Measurements from ENCODE around the gene KDM8.

Gene KDM8

DNA sequence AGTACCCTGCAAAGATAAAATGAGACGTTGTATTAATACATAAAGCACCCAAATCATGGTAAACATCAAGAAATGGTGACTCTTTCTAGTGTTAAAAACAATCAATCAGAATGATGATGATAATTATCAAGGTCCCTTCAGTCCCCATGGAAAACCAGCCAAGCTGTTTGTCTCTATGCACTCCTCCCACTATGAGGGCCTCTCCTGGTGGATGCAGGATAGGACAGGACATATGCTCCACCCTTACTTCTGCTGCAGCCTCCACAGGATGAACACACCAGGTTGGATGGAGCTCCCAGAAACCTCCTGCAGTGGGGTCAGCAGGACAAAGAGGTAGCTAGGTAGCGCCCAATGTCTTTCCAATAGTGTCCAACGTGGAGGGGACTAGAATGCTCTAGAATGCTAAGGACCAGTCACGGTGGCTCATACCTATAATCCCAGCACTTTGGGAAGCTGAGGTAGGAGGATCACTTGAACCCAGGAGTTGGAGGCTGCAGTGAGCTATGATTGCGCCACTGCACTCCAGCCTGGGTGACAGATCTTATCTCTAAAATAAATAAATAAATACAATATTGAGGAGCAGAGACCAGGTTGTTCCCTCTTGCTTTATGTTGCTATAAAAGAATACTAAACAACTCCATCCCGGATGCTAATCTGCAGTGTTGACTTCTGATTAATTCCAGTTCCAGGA, 9.9 kb upstream of the KDM8 start:
- no CpG with 5 or more reads among the region's 6 CpGs for WGBS (ENCODE audit: extremely low coverage, insufficient coverage, low lambda C conversion rate)
- Histone ChIP-seq H3K18ac (ENCODE audit: low read length) (no peak overlapping the region), H3K4me1 (ENCODE audit: control insufficient read depth, low read depth, low read length) (peaks cover 4% of the 10 kb centered on the region), H3K27me3 (ENCODE audit: insufficient read depth, low read length, poor library complexity) (no peaks in the 10 kb centered on the region), H2BK120ac (ENCODE audit: low read depth, low read length) (no peak overlapping the region), H2BK5ac (ENCODE audit: low read length) (no peak overlapping the region), H3K4ac (ENCODE audit: low read depth, low read length) (no peak overlapping the region), H3K36me3 (ENCODE audit: control insufficient read depth, insufficient read depth, low read length) (no peaks in the 10 kb centered on the region), H3K79me2 (ENCODE audit: control insufficient read depth, insufficient read depth, low read length) (no peaks in the 10 kb centered on the region), H3K56ac (ENCODE audit: low read length) (no peak overlapping the region), H2AK5ac (ENCODE audit: low read length) (no peak overlapping the region), H4K8ac (ENCODE audit: low read depth, low read length) (no peak overlapping the region), H2BK15ac (replicated peaks; ENCODE audit: low read depth) (no peak overlapping the region), H3K27ac (ENCODE audit: low read depth, low read length) (no peak overlapping the region), H4K5ac (ENCODE audit: low read length) (no peak overlapping the region), H3K79me1 (ENCODE audit: low read length) (no peaks in the 10 kb centered on the region), H3K23ac (ENCODE audit: low read length) (no peak overlapping the region), H3K4me3 (ENCODE audit: low read length) (no peak overlapping the region), H3K9ac (ENCODE audit: low read length) (no peak overlapping the region), H3K4me2 (ENCODE audit: low read length) (no peak overlapping the region)
- peak; percentile 48 for DNase-seq

GRCh38 chr16:27195076-27195741, 8.1 kb upstream of the KDM8 start:
- Histone ChIP-seq H3K4me2 (ENCODE audit: low read length) (no peak overlapping the region), H3K23ac (ENCODE audit: low read length) (no peak overlapping the region), H3K9ac (ENCODE audit: low read length) (no peak overlapping the region), H3K79me1 (ENCODE audit: low read length) (no peaks in the 10 kb centered on the region), H3K27ac (ENCODE audit: low read depth, low read length) (no peak overlapping the region), H3K36me3 (ENCODE audit: control insufficient read depth, insufficient read depth, low read length) (no peaks in the 10 kb centered on the region), H3K18ac (ENCODE audit: low read length) (no peak overlapping the region), H2BK5ac (ENCODE audit: low read length) (no peak overlapping the region), H3K4ac (ENCODE audit: low read depth, low read length) (no peak overlapping the region), H4K5ac (ENCODE audit: low read length) (no peak overlapping the region), H3K4me1 (ENCODE audit: control insufficient read depth, low read depth, low read length) (peaks cover 4% of the 10 kb centered on the region), H2BK15ac (replicated peaks; ENCODE audit: low read depth) (no peak overlapping the region), H3K27me3 (ENCODE audit: insufficient read depth, low read length, poor library complexity) (no peaks in the 10 kb centered on the region), H4K8ac (ENCODE audit: low read depth, low read length) (no peak overlapping the region), H2AK5ac (ENCODE audit: low read length) (no peak overlapping the region), H2BK120ac (ENCODE audit: low read depth, low read length) (no peak overlapping the region), H3K79me2 (ENCODE audit: control insufficient read depth, insufficient read depth, low read length) (no peaks in the 10 kb centered on the region), H3K4me3 (ENCODE audit: low read length) (no peak overlapping the region), H3K56ac (ENCODE audit: low read length) (no peak overlapping the region)
- no CpG with 5 or more reads among the region's 6 CpGs for WGBS (ENCODE audit: extremely low coverage, insufficient coverage, low lambda C conversion rate)
- DNase-seq = no peak

DNA sequence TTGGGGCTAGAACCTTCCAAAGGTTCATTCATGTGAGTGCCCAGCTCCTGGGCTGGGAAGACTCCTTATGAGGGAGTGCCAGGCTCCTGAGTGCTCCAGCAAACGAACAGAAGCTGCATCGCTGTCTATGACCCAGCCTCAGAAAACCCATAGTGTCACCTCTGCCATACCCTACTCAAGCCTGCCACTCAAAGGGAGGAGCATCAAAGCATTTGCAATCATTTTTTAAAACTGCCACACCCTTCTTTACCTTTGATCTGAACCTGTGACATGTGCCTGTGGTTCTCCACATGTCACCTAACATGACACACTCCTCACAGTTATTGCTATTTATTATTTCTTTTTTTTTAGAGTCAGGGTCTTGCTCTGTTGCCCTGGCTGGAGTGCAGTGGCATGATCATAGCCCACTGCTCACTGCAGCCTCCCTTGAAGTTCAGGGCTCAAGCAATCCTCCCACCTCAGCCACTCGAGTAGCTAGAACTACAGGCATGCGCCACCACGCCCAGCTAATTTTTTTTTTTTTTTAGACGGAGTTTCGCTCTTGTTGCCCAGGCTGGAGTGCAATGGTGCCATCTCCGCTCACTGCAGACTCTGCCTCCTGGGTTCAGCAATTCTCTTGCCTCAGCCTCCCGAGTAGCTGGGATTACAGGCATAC, 7.3 kb upstream of the KDM8 start:
- WGBS (ENCODE audit: extremely low coverage, insufficient coverage, low lambda C conversion rate) = no CpG with 5 or more reads among the region's 9 CpGs
- Histone ChIP-seq H4K8ac (ENCODE audit: low read depth, low read length) (no peak overlapping the region), H3K23ac (ENCODE audit: low read length) (no peak overlapping the region), H3K4me1 (ENCODE audit: control insufficient read depth, low read depth, low read length) (peaks cover 4% of the 10 kb centered on the region), H2BK120ac (ENCODE audit: low read depth, low read length) (no peak overlapping the region), H3K79me2 (ENCODE audit: control insufficient read depth, insufficient read depth, low read length) (no peaks in the 10 kb centered on the region), H3K27ac (ENCODE audit: low read depth, low read length) (no peak overlapping the region), H4K5ac (ENCODE audit: low read length) (no peak overlapping the region), H3K56ac (ENCODE audit: low read length) (no peak overlapping the region), H3K9ac (ENCODE audit: low read length) (no peak overlapping the region), H3K4me2 (ENCODE audit: low read length) (no peak overlapping the region), H3K4me3 (ENCODE audit: low read length) (no peak overlapping the region), H3K79me1 (ENCODE audit: low read length) (no peaks in the 10 kb centered on the region), H3K18ac (ENCODE audit: low read length) (no peak overlapping the region), H3K4ac (ENCODE audit: low read depth, low read length) (no peak overlapping the region), H3K27me3 (ENCODE audit: insufficient read depth, low read length, poor library complexity) (no peaks in the 10 kb centered on the region), H2BK15ac (replicated peaks; ENCODE audit: low read depth) (no peak overlapping the region), H2AK5ac (ENCODE audit: low read length) (no peak overlapping the region), H3K36me3 (ENCODE audit: control insufficient read depth, insufficient read depth, low read length) (no peaks in the 10 kb centered on the region), H2BK5ac (ENCODE audit: low read length) (no peak overlapping the region)
- no peak for DNase-seq

DNA sequence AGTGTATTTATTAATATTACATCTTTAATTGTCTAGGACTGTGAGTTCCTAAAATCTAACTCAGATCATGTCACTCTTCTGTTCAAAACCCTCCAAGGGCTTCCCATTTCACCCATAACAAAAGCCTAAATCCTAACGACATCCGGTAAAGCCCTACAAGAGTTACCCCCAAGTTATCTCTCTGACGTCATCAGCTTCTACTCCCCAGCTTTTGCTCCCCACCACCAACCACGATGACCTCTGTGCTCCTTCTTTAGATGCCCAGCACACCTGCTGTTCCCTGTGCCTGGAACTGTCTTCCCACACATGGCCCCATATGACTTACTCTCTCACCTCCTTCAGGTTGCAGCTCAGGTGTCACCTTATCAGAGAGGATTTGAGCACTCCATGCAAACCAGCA, 6.3 kb upstream of the KDM8 start:
- Histone ChIP-seq H3K4me3 (ENCODE audit: low read length) (no peak overlapping the region), H3K36me3 (ENCODE audit: control insufficient read depth, insufficient read depth, low read length) (no peaks in the 10 kb centered on the region), H3K9ac (ENCODE audit: low read length) (no peak overlapping the region), H3K4ac (ENCODE audit: low read depth, low read length) (no peak overlapping the region), H4K8ac (ENCODE audit: low read depth, low read length) (no peak overlapping the region), H2BK15ac (replicated peaks; ENCODE audit: low read depth) (no peak overlapping the region), H3K27me3 (ENCODE audit: insufficient read depth, low read length, poor library complexity) (no peaks in the 10 kb centered on the region), H3K79me2 (ENCODE audit: control insufficient read depth, insufficient read depth, low read length) (no peaks in the 10 kb centered on the region), H3K56ac (ENCODE audit: low read length) (no peak overlapping the region), H2BK5ac (ENCODE audit: low read length) (no peak overlapping the region), H4K5ac (ENCODE audit: low read length) (no peak overlapping the region), H3K4me2 (ENCODE audit: low read length) (no peak overlapping the region), H2AK5ac (ENCODE audit: low read length) (no peak overlapping the region), H2BK120ac (ENCODE audit: low read depth, low read length) (no peak overlapping the region), H3K23ac (ENCODE audit: low read length) (no peak overlapping the region), H3K18ac (ENCODE audit: low read length) (no peak overlapping the region), H3K79me1 (ENCODE audit: low read length) (no peaks in the 10 kb centered on the region), H3K27ac (ENCODE audit: low read depth, low read length) (no peak overlapping the region), H3K4me1 (ENCODE audit: control insufficient read depth, low read depth, low read length) (peaks cover 4% of the 10 kb centered on the region)
- no CpG with 5 or more reads among the region's 4 CpGs for WGBS (ENCODE audit: extremely low coverage, insufficient coverage, low lambda C conversion rate)
- no peak for DNase-seq

DNA sequence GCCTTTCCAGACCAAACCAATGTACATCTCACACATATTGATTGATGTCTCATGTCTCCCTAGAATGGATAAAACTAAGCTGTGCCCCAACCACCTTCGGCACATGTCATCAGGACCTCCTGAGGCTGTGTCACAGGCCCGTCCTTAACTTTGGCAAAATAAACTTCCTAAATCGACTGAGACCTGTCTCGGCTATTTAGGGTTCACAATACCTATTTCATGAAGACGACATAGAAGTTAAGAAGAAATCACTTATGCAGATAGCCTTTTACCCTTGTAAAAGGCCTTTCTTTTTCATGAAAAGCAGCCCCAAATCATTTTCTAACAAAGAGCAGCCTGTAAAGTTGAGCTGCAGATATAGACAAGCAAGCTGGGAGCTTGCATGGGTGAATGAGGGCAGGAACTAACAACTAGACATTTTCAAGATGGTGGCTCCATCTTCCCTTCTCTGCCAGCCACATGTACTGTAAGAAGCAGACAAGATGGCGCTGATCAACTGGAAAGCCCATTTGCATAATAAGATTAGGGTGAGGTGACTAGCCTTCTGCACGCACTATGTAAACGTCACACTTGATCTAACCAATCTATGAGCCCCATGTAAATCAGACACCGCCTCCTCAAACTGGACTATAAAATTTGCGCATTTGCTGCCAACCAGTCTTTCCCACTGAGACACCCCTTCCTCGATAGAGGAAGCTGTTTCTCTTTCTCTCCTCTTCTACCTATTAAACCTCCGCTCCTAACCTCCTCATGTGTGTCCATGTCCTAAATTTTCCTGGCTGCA, 4.7 kb upstream of the KDM8 start:
- Histone ChIP-seq H3K4me3 (ENCODE audit: low read length) (no peak overlapping the region), H4K5ac (ENCODE audit: low read length) (no peak overlapping the region), H3K27me3 (ENCODE audit: insufficient read depth, low read length, poor library complexity) (no peaks in the 10 kb centered on the region), H3K4ac (ENCODE audit: low read depth, low read length) (no peak overlapping the region), H2AK5ac (ENCODE audit: low read length) (no peak overlapping the region), H3K4me2 (ENCODE audit: low read length) (no peak overlapping the region), H2BK5ac (ENCODE audit: low read length) (no peak overlapping the region), H3K4me1 (ENCODE audit: control insufficient read depth, low read depth, low read length) (peaks cover 8% of the 10 kb centered on the region), H3K79me1 (ENCODE audit: low read length) (no peaks in the 10 kb centered on the region), H3K23ac (ENCODE audit: low read length) (no peak overlapping the region), H3K18ac (ENCODE audit: low read length) (no peak overlapping the region), H4K8ac (ENCODE audit: low read depth, low read length) (no peak overlapping the region), H3K79me2 (ENCODE audit: control insufficient read depth, insufficient read depth, low read length) (no peaks in the 10 kb centered on the region), H3K36me3 (ENCODE audit: control insufficient read depth, insufficient read depth, low read length) (no peaks in the 10 kb centered on the region), H3K56ac (ENCODE audit: low read length) (peak overlapping the region; percentile 43), H2BK120ac (ENCODE audit: low read depth, low read length) (no peak overlapping the region), H3K9ac (ENCODE audit: low read length) (no peak overlapping the region), H3K27ac (ENCODE audit: low read depth, low read length) (peak overlapping the region; percentile 13), H2BK15ac (replicated peaks; ENCODE audit: low read depth) (no peak overlapping the region)
- no CpG with 5 or more reads among the region's 12 CpGs for WGBS (ENCODE audit: extremely low coverage, insufficient coverage, low lambda C conversion rate)
- peak; percentile 44 for DNase-seq
